ENCODE data around the gene ENPP7.
A peak's percentile ranks its signal among the peaks of the same experiment; 100 is the strongest.

ENPP7 gene

GRCh38 chr17:79786930-79787643 is 56.3 kb downstream of the ENPP7 start:
- DNase-seq (ENCODE audit: low read depth) = no peak
- TF ChIP-seq, protein P1, sequence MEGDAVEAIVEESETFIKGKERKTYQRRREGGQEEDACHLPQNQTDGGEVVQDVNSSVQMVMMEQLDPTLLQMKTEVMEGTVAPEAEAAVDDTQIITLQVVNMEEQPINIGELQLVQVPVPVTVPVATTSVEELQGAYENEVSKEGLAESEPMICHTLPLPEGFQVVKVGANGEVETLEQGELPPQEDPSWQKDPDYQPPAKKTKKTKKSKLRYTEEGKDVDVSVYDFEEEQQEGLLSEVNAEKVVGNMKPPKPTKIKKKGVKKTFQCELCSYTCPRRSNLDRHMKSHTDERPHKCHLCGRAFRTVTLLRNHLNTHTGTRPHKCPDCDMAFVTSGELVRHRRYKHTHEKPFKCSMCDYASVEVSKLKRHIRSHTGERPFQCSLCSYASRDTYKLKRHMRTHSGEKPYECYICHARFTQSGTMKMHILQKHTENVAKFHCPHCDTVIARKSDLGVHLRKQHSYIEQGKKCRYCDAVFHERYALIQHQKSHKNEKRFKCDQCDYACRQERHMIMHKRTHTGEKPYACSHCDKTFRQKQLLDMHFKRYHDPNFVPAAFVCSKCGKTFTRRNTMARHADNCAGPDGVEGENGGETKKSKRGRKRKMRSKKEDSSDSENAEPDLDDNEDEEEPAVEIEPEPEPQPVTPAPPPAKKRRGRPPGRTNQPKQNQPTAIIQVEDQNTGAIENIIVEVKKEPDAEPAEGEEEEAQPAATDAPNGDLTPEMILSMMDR (IDR thresholded peaks at IDR 0.05; ENCODE audit: control insufficient read depth, insufficient read depth, low read depth, low read length, missing control alignments) = no peak
- H3K4me3 ChIP-seq (ENCODE audit: control insufficient read depth, low read depth, low read length) = no peak overlapping the region

- H3K4me3 ChIP-seq (ENCODE audit: control insufficient read depth, low read depth, low read length) = no peak overlapping the region
- TF ChIP-seq, protein P1 (IDR thresholded peaks at IDR 0.05; ENCODE audit: control insufficient read depth, insufficient read depth, low read depth, low read length, missing control alignments) = no peak
Observed at GRCh38 chr17:79788455-79788854, 57.7 kb downstream of the ENPP7 start.

GRCh38 chr17:79788989-79789942 is 58.5 kb downstream of the ENPP7 start:
- H3K4me3 ChIP-seq (ENCODE audit: control insufficient read depth, low read depth, low read length) = no peak overlapping the region
- TF ChIP-seq, protein P1 (IDR thresholded peaks at IDR 0.05; ENCODE audit: control insufficient read depth, insufficient read depth, low read depth, low read length, missing control alignments) = no peak
- no peak for DNase-seq (ENCODE audit: low read depth)

More at GRCh38 chr17:79788455-79788854, 57.7 kb downstream of the ENPP7 start:
- DNase-seq (ENCODE audit: low read depth) = no peak

DNA sequence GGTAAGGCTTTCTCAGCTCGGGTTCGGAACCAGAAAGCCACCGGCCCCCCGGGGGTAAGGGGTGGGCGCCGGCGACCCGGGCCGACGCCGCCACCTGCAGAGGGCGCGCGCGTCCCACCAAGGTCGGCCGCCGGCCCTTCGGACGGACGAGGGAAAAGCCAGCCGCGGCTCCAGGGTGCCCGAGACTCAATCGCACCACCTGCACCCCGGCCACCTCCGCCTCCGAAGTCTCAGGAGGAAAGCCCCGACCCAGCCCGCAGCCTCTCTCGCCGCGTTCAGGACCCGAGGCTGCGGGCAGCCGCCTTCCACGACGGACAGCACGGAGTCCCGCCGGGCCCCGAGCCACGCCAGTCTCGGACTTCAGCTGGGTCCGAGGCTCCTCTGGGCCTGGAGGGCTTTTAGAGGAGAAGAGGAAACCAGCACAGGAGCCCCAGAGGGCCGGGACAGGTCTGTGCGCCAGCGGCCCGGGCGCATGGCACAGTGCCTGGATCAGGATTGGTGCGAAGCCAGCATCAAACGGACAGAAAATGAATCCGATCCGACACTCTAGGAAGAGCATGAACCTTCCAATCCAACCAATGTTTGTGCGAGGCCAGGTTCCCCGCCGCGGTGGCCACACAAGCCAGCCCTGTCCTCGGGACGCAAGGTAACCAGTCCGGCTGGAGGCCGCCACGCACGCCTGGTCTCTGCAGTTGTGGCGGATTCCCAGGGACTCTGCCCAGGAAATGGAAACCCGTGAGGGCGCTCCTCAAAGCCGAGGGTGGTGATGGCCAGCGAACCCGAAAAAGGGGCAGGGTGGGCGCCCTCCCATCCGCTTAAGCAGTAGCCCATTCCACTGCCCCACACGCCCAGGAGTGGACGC is 59.4 kb downstream of the ENPP7 start:
- no peak overlapping the region; the same call in 1 of the 2 replicates for H3K4me3 ChIP-seq (ENCODE audit: control insufficient read depth, low read depth, low read length)
- no peak for DNase-seq (ENCODE audit: low read depth)
- TF ChIP-seq, protein P1 (IDR thresholded peaks at IDR 0.05; ENCODE audit: control insufficient read depth, insufficient read depth, low read depth, low read length, missing control alignments) = peak; percentile 43

DNA sequence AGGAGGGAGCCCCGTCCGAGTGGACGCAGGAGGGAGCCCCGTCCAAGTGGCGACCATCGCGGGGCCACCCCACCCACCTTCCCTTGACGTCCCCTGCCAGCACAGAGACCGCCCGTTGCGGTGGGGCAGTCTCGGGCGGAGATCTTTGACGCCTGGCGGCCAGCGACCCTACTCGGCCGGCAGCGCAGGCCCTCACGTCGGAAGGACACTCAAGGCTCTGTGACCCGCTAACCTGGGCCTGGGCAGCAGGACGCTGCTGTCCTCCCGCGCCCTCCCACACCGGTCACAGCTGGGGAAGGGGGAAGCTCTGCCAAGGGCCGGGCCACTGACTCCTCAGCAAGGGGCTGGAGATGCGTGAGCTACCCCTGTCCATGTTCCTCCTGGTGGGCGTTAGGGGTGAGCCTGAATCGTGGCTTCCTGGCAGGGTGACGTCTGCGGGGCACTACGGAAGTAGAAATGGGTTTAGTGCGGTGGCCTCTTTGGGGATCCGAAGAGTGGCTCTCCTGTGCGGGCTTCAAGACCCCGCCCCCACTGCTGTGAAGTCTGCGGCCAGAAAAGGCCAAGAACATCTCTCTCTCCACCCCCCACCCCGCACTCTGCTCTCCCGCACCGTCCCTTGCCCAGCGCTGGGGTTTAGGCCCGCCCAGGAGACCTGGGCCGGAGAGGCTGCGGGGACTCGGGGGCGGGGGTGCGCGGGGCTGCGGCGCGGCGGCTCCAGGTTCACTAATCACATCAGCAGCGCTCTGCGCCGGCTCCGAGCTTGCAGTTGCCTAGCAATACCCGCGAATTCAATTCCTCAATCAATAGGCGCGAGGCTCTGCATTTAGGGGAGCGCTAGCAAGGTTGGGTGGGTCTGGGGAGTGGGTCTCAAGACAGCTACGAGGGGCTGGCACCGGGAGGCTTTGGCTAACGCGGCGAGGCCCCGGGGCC is 60.3 kb downstream of the ENPP7 start:
- no peak for DNase-seq (ENCODE audit: low read depth)
- no peak overlapping the region for H3K4me3 ChIP-seq (ENCODE audit: control insufficient read depth, low read depth, low read length)
- TF ChIP-seq, protein P1 (IDR thresholded peaks at IDR 0.05; ENCODE audit: control insufficient read depth, insufficient read depth, low read depth, low read length, missing control alignments) = no peak
